ENCODE measurements around the gene ARL2BP. TPM values are rescaled to one million over a fixed set of nuclear protein-coding genes. Genes with fewer than 3 reads are reported as not detected.

The ARL2BP gene
- total RNA-seq, 1 experiment from 2014 or later, result 32.6 TPM

DNA sequence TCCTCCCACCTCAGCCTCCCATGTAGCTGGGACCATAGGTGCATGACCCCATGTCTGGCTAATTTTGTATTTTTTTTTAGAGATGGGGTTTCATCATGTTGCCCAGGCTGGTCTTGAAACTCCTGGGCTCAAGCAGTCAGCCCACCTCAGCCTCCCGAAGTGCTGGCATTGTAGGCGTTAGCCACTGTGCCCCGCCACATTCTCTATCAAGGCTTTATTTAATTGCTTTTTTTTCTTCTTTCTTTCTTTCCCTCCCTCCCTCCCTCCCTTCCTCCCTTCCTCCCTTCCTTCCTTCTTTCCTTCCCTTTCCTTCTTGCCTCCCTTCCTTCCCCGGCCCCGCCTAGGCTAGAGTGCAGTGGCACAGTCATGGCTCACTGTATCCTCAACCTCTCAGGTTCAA, 35.3 kb upstream of the ARL2BP start:
- no TSS peak for BruUV-seq (replicated peaks)

DNA sequence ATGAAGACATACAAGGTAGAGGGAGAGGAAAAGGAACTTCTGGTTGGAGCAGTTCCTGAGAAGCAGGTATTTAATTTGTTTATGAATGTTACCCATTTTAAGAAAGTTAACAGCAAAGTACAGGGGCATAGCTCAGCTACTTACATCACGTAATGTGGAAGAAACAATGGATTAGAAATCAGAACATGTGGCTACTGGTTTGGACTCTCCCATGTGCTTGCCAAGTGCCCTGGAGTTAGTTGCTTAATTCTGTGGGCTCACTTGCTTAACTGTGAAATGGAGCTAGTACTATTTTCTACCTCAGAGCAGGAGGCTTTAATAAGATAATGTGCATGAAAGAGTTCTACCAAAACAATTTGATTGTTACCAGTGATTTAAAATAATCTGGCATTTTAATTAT, 31.6 kb upstream of the ARL2BP start:
- H3K36me3 Mint-ChIP-seq (ENCODE audit: insufficient read depth, unreplicated experiment), result peaks cover 60% of the 10 kb centered on the region
- CTCF ChIA-PET, result no interaction called here
- intact Hi-C loops (cut with micrococcal nuclease; ENCODE audit: unreplicated experiment), result no loop called here
- TF ChIP-seq, protein P1, sequence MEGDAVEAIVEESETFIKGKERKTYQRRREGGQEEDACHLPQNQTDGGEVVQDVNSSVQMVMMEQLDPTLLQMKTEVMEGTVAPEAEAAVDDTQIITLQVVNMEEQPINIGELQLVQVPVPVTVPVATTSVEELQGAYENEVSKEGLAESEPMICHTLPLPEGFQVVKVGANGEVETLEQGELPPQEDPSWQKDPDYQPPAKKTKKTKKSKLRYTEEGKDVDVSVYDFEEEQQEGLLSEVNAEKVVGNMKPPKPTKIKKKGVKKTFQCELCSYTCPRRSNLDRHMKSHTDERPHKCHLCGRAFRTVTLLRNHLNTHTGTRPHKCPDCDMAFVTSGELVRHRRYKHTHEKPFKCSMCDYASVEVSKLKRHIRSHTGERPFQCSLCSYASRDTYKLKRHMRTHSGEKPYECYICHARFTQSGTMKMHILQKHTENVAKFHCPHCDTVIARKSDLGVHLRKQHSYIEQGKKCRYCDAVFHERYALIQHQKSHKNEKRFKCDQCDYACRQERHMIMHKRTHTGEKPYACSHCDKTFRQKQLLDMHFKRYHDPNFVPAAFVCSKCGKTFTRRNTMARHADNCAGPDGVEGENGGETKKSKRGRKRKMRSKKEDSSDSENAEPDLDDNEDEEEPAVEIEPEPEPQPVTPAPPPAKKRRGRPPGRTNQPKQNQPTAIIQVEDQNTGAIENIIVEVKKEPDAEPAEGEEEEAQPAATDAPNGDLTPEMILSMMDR (IDR thresholded peaks at IDR 0.05; ENCODE audit: unreplicated experiment), result no peak
- no peak for DNase-seq
- no TSS peak for BruUV-seq (replicated peaks)
- H3K4me3 Mint-ChIP-seq (ENCODE audit: low read depth, unreplicated experiment), result no peak overlapping the region
- peaks cover 15% of the 10 kb centered on the region for H3K9me3 Mint-ChIP-seq (ENCODE audit: low read depth, unreplicated experiment)
- H3K27me3 Mint-ChIP-seq (ENCODE audit: unreplicated experiment), result no peaks in the 10 kb centered on the region
- no peak overlapping the region for H3K27ac Mint-ChIP-seq (ENCODE audit: unreplicated experiment)
- no peaks in the 10 kb centered on the region for H3K4me1 Mint-ChIP-seq (ENCODE audit: low read depth, unreplicated experiment)

More for the DNA sequence above, 35.3 kb upstream of the ARL2BP start:
- Mint-ChIP-seq H3K9me3 (ENCODE audit: low read depth, unreplicated experiment) (peaks cover 4% of the 10 kb centered on the region), H3K27ac (ENCODE audit: unreplicated experiment) (no peak overlapping the region), H3K36me3 (ENCODE audit: insufficient read depth, unreplicated experiment) (peaks cover 45% of the 10 kb centered on the region), H3K4me3 (ENCODE audit: low read depth, unreplicated experiment) (no peak overlapping the region), H3K27me3 (ENCODE audit: unreplicated experiment) (no peaks in the 10 kb centered on the region), H3K4me1 (ENCODE audit: low read depth, unreplicated experiment) (no peaks in the 10 kb centered on the region)
- DNase-seq, result no peak
- TF ChIP-seq, protein P1 (IDR thresholded peaks at IDR 0.05; ENCODE audit: unreplicated experiment), result no peak
- CTCF ChIA-PET, result interaction anchor here (0.6 kb wide), 1 partner anchor 45 kb away, joined by 3 read pairs; no protein-coding TSS in a partner anchor
- intact Hi-C loops (cut with micrococcal nuclease; ENCODE audit: unreplicated experiment), result no loop called here

DNA sequence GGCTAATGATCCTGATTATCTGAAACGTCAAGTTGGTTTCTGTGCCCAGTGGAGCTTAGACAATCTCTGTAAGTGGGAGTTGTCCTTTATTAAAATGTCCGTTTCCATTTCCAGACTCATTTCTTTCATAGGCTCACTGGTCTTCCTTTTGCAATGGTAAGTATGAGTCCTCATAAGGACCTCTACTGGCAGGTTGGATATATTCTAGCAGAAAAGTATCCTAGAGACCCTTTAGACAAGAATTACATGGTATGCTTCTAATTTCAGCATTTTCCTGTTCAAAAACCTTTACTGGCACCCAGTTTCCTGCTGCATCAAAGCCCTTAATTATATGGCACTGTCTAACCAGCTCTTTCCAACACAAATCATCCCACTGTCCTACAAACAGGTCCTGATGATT, 28.1 kb upstream of the ARL2BP start:
- Mint-ChIP-seq H3K4me1 (ENCODE audit: low read depth, unreplicated experiment) (no peaks in the 10 kb centered on the region), H3K4me3 (ENCODE audit: low read depth, unreplicated experiment) (no peak overlapping the region), H3K36me3 (ENCODE audit: insufficient read depth, unreplicated experiment) (peaks cover 63% of the 10 kb centered on the region), H3K27ac (ENCODE audit: unreplicated experiment) (no peak overlapping the region), H3K27me3 (ENCODE audit: unreplicated experiment) (no peaks in the 10 kb centered on the region), H3K9me3 (ENCODE audit: low read depth, unreplicated experiment) (peaks cover 25% of the 10 kb centered on the region)
- BruUV-seq (replicated peaks), result no TSS peak
- intact Hi-C loops (cut with micrococcal nuclease; ENCODE audit: unreplicated experiment), result no loop called here
- CTCF ChIA-PET, result no interaction called here
- TF ChIP-seq, protein P1 (IDR thresholded peaks at IDR 0.05; ENCODE audit: unreplicated experiment), result no peak
- DNase-seq, result no peak

DNA sequence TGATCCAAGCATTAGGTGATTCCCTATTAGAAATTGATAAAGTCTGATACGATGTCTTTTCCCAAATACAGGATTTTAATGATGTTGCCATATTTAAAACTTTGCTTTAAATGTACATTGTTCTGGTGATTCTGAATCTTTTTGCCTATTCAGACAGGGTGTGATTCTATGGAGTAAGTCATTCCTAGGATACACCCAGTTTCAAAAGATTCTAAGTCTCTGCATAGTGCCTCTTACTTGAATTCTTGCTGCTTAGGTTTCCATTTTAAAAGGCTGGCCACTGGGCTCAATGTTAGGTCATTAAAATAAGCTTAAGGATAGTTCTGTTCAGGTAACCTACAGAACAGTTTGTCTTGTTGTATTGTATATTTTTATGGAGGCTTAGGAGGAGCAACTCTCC, 22.0 kb upstream of the ARL2BP start:
- TF ChIP-seq, protein P1 (IDR thresholded peaks at IDR 0.05; ENCODE audit: unreplicated experiment), result no peak
- Mint-ChIP-seq H3K27me3 (ENCODE audit: unreplicated experiment) (no peaks in the 10 kb centered on the region), H3K9me3 (ENCODE audit: low read depth, unreplicated experiment) (peaks cover 13% of the 10 kb centered on the region), H3K4me1 (ENCODE audit: low read depth, unreplicated experiment) (no peaks in the 10 kb centered on the region), H3K36me3 (ENCODE audit: insufficient read depth, unreplicated experiment) (peaks cover 32% of the 10 kb centered on the region), H3K27ac (ENCODE audit: unreplicated experiment) (no peak overlapping the region), H3K4me3 (ENCODE audit: low read depth, unreplicated experiment) (no peak overlapping the region)
- CTCF ChIA-PET, result no interaction called here
- no TSS peak for BruUV-seq (replicated peaks)
- no peak for DNase-seq
- intact Hi-C loops (cut with micrococcal nuclease; ENCODE audit: unreplicated experiment), result no loop called here

Measured in Calu3 (cell line).